Neutrophil (primary cell): ENCODE results near the gene LBHD2.

ENCODE experiments used
- H3K27ac ChIP-seq: fragments of 200-600 bp; sonication (generic); 2 replicates; pipeline ENCODE4 v1.5.1; 2016; ENCODE audit warnings: mild to moderate bottlenecking, moderate library complexity
- H3K27me3 ChIP-seq: fragments of 200-600 bp; sonication (generic); 2 replicates; pipeline ENCODE4 v1.6.0; 2016; ENCODE audit warnings: mild to moderate bottlenecking
- H3K36me3 ChIP-seq: fragments of 200-600 bp; sonication (generic); 2 replicates; pipeline ENCODE4 v1.5.1; 2017
- H3K4me1 ChIP-seq, 2 experiments: fragments of 200-600 bp in 1 of 2; sonication (generic) in 1 of 2; 1 replicate in 1 of 2; 2 replicates in 1 of 2; pipeline versions ENCODE4 v1.5.1 to v1.6.1; 2013 to 2016; ENCODE audit warnings: low read depth in 1 of 2, low read length in 1 of 2, mild to moderate bottlenecking in 1 of 2, moderate library complexity in 1 of 2; ENCODE audit not compliant: control insufficient read depth in 1 of 2, insufficient read depth in 1 of 2
- H3K4me3 ChIP-seq, 2 experiments: fragments of 200-600 bp in 1 of 2; sonication (generic) in 1 of 2; 1 replicate in 1 of 2; 2 replicates in 1 of 2; pipeline ENCODE4 v1.5.1; 2013 to 2016; ENCODE audit warnings: low read depth in 1 of 2, low read length in 1 of 2, mild to moderate bottlenecking in 1 of 2, moderate library complexity in 1 of 2
- H3K9me3 ChIP-seq: fragments of 200-600 bp; sonication (generic); 2 replicates; pipeline ENCODE4 v1.5.1; 2016
- CTCF ChIP-seq: fragments of 200-600 bp; sonication (generic); IDR thresholded peaks from 2 replicates; pipeline ENCODE4 v1.5.1; 2016; ENCODE audit warnings: antibody characterized with exemption

Gene LBHD2

GRCh38 chr14:103121846-103122584 is 38.0 kb downstream of the LBHD2 start:
- Histone ChIP-seq H3K27me3 (no peaks in the 10 kb centered on the region), H3K27ac (peak overlapping the region; percentile 97)

DNA sequence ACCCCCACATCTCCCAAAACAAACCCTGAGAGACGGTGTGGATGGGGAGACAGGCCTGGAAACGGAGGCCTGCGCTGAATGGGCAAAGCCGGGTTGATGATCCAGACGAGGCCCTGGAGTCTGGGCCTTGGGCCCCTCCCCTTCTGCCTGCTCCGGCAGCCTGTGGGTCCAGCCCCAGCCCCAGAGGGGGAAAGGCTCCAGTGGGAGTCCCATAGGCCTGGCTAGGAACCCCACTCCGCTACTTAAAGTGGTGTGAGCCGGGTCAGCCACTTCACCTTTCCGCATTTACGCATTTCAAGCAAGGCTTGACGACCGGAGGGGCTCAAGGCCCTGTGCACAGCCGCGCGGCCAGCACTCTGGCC is 38.6 kb downstream of the LBHD2 start:
- Histone ChIP-seq H3K4me1 (peaks cover 68 to 75% of the 10 kb centered on the region in 2 experiments), H3K27me3 (no peaks in the 10 kb centered on the region), H3K36me3 (peaks cover 33% of the 10 kb centered on the region), H3K27ac (peak overlapping the region; percentile 97), H3K9me3 (no peaks in the 10 kb centered on the region), H3K4me3 (peak overlapping the region; percentile 97 to 98)
- TF ChIP-seq CTCF = no peak

More at GRCh38 chr14:103121846-103122584, 38.0 kb downstream of the LBHD2 start:
- Histone ChIP-seq H3K9me3 (no peaks in the 10 kb centered on the region), H3K4me1 (peaks cover 73 to 80% of the 10 kb centered on the region in 2 experiments), H3K36me3 (peaks cover 29% of the 10 kb centered on the region), H3K4me3 (peak overlapping the region; percentile 97 to 98)
- TF ChIP-seq CTCF = no peak

GRCh38 chr14:103122947-103123633 is 39.1 kb downstream of the LBHD2 start, which contains the start of gene TNFAIP2:
Gene TNFAIP2, plus strand, starts transcription at chr14:103123461. Its CDS starts 2,997 bp downstream, at chr14:103126458.
- no peaks in the 10 kb centered on the region for H3K9me3 ChIP-seq
- no peaks in the 10 kb centered on the region for H3K27me3 ChIP-seq
- peak within 1 kb of the TSS; percentile 97 for H3K27ac ChIP-seq
- peaks cover 63 to 70% of the 10 kb centered on the region in 2 experiments for H3K4me1 ChIP-seq
- H3K4me3 ChIP-seq = peak within 1 kb of the TSS; percentile 97 to 98
- peaks cover 39% of the 10 kb centered on the region for H3K36me3 ChIP-seq
- no peak for TF ChIP-seq CTCF

- Histone ChIP-seq H3K27me3 (no peaks in the 10 kb centered on the region), H3K4me3 (peak overlapping the region; percentile 97 to 98), H3K27ac (peak overlapping the region; percentile 97), H3K4me1 (peaks cover 56 to 69% of the 10 kb centered on the region in 2 experiments), H3K9me3 (no peaks in the 10 kb centered on the region), H3K36me3 (peaks cover 46% of the 10 kb centered on the region)
- peak; percentile 36 for TF ChIP-seq CTCF
Observed at GRCh38 chr14:103123634-103124500, 39.9 kb downstream of the LBHD2 start.

GRCh38 chr14:103124501-103125001 is 40.5 kb downstream of the LBHD2 start:
- TF ChIP-seq CTCF = no peak
- Histone ChIP-seq H3K9me3 (no peaks in the 10 kb centered on the region), H3K27ac (peak overlapping the region; percentile 97), H3K27me3 (no peaks in the 10 kb centered on the region), H3K4me1 (peaks cover 52 to 67% of the 10 kb centered on the region in 2 experiments), H3K36me3 (peaks cover 53% of the 10 kb centered on the region), H3K4me3 (peak overlapping the region; percentile 97 to 98)
